Stimulated activated CD4-positive, alpha-beta T cell treated with anti-CD3 and anti-CD28 coated beads, Interleukin-4, amount 100 ng/mL, for 1 hour (primary cell): ENCODE measurements around the gene TEX19.
A peak's percentile ranks its signal among the peaks of the same experiment; 100 is the strongest.
"Not testable (repeated sequence)": the region's sequence is repeated elsewhere in the genome, so short reads cannot be mapped to it uniquely, and the experiment has no call there.

Experiments
- DNase-seq: peaks from one replicate; pipeline ENCODE4 v3.0.0-alpha.2; 2020

Gene TEX19

DNA sequence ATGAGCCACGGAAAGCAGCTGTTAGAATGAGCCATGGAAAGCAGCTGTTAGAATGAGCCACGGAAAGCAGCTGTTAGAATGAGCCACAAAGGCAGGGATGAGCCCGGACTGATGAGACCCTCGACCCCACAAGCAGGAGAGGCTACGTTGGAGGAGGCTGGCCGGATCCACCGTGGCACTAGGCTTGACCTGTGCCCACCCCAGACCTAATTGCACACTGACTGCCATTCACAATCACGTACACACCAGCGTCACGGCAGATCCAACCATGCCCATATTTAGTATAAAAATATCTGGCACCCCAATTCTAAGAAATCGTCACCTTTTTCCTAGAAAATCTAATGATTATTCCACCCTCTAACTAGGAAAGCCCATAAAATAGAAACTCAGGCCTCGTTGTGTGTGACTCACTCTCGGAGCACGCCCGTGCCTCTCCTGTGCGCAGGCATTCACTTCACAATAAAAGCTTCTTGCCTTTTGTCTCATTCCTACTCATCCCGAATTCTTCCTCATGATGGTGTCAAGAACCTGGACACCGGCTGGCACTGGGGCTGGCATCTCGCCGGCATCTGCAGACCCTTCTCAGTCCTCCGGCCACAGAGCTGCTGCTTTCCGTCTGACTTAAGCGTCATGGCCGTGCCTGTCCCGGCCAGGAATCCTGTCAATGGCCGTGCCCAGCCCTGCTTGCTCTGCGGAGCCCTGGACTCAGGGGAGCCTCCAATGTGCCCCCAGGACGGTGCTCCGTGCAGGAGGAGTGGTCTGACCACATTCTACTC, 20.0 kb upstream of the TEX19 start:
- DNase-seq: no peak

DNA sequence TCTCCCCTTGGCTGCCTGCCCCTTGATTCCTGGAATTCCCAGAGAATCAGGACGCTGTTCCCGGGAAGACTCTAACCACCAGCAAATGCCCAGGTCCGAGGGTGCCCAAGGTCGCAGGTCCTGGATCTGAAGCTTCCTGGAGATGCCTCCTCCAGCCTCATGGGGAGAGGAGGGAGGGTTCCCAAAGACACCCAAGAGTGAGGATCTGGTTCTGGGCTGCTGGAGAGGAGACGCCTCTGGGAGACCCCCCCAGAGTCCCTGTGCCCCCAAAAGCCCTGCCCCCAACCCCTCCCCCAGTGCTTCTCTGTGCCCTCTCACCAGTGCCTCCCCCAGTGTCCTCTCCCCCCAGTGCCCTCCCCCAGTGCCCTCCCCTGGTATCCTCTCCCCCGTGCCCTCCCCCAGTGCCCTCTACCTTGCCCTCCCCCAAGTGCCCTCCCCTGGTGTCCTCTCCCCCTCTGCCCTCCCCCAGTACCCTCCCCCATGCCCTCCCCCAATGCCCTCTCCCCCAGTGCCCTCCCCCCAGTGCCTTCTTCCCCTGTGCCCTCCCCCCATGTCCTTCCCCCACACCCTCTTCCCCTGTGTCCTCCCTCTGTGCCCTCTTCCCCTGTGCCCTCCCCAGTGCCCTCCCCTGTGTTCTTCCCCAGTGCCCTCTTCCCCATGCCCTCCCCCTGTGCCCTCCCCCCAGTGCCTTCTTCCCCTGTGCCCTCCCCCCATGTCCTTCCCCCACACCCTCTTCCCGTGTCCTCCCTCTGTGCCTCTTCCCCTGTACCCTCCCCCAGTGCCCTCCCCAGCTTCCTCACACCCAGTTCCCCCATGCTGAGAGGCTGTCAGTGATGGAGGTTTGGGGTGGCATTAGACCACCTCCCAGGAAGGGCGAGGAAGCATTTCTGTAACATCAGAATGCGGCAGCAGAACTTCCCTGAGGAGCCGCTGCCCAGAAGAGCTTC, 19.1 kb upstream of the TEX19 start:
- DNase-seq: no peak

DNA sequence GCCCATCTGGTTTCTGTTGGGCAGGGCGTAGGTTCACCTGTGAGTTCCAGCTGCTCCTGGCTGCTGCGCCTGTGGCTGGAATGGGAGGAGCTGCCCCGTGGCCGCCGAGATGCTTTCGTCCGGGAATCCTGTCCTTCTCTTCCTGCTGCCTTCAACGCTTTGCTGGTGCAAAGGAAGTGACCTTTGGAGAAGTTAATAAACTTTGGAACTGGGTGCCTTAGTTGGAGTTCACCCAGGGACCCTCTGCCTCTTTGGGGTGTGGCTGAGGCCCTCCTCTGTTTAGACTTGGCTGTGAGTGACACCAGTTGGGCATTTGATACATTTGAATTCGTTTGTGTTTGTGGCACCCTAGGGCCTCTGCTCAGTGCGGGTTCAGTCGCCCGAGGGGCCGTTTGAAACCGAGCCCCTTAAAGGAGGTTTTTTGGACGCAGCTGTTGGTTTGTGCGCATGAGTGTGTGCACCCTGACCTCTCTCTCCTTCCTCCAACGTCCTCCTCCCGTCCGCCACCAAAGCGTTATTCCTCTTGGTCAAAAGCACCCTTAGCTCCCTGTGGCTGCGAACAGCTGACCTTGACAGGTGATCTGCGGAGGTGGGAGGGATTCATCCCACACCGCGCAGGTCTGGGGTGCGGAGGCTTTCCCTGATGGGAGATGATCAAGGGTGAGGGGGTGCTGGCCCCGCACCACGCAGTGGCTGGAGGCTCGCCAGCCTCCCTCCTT, 16.5 kb upstream of the TEX19 start:
- DNase-seq: no peak

DNA sequence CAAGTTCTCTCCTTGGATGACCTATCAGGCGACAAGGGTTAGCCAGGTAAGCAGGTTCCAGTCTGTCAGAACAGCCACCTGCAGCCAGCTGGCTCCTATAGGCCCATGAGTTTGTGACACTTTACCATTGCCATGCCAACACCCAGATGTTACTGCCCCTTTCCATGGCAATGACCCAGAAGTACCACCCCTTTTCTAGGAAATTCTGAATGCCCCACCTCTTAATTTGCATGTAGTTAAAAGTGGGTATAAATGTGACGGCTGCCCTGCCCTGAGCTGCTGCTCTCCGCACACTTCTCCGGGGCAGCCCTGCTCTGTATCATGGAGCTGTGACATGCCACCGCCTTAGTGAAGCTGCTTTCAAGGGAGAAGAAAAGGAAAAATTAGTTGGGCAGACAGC, 15.5 kb upstream of the TEX19 start:
- no peak for DNase-seq

DNA sequence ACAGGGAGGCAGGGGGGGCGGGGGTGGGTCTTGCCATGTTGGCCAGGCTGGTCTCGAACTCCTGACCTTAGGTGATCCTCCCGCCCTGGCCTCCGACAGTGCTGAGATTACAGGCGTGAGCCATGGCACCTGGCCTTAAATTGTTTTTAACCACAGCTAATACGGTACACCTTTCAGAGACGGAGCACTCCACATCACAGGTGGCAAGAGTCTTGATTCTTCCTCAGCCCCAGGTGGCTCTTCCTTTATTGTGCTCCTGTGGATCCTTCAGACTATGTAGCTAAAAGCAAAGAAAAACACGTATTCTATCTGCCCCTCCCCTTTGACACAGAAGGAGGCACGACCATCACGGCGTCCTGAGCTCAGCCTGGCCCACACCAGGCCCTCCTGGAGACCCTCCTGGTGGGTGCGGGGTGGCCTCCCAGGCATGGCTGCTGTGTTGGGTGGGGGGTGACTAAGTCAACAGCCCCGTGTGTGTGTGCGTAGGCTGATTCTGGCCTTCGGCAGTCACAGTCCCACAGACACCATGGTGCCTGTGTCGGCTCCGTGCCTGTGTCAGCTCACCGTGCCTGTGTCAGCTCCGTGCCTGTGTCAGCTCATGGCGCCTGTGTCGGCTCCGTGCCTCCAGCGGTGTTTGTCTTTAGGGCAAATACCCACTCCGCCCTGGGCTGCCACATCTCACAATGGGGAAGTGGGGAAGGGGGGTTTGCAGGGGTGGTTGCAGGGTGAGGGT, 14.7 kb upstream of the TEX19 start:
- no peak for DNase-seq

DNA sequence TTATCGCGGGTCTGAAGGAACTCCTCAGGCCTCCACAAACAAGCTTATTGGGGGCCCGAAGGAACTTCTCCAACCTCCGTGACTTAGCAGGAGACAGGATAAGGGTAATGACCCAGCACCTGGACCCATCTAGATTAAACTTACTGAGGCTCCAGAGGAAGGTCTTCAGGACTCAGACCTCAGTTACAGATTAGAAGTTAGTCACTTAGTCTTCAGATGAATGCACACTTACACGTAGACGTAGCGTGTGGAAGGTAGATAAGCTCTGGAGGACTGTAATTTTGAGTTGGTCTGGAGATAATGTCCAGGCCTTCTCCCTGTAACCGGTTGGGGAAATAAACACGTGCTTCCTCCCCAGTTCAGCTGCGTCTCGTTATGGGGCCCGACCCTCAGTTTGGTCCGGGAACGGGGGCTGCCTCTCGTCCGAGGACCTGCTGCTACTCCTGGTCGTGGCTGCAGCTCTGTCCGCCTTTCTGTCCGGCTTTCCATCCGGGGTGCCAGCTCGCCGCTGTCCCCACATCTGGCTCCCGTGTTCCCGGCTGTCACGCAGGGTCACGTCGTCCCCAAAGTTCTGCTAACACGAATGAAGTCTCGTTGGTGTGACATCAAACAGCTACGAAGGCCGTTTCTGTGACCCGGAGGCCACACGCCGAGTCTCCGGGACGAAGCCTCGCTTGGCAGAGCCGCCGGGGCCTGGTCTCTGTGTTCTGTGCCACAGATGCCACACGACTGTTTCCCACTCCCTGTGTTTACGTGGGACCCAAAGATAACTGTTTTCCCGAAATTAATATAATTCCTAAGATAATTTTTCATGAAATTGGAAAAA, 13.7 kb upstream of the TEX19 start:
- DNase-seq: no peak

DNA sequence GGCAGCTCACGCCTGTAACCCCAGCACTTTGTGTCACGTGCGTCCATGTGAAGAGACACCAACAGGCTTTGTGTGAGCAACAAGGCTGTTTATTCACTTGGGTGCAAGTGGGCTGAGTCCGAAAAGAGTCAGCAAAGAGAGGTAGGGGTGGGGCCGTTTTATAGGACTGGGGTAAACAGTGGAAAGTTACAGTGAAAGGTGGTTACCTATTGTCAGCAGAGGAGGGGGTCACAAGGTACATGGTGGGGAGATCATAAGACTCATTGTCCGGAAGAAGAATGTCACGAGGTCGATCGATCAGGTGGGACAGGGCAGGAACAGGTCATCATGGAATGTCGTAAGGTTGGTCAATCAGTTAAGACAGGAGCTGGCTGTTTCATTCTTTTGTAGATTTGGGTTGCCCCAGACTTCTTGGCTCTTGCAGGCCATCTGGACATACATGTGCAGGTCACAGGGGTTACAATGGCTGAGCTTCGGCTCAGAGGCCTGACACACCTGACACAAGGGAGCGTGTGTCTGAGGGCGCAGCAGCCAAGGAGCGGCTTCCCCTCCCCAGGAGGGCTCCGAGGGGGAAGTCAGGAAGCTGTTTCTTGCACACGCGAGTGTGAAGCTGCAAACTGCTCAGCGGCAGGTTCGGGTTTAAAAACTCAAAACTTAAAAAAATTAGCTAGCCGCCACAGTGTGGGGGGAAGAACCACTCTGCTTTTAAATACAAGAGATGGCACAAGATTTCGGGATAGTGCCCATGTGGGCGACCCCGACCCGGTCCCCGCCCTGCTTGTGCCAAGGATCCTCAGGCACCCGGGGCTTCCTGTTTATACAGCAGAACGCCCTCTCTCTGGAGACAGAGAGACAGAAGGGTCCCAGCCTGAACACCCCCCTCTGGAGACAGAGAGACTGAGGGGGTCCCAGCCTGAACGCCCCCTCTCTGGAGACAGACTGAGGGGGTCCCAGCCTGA, 12.4 kb upstream of the TEX19 start:
- no peak for DNase-seq

DNA sequence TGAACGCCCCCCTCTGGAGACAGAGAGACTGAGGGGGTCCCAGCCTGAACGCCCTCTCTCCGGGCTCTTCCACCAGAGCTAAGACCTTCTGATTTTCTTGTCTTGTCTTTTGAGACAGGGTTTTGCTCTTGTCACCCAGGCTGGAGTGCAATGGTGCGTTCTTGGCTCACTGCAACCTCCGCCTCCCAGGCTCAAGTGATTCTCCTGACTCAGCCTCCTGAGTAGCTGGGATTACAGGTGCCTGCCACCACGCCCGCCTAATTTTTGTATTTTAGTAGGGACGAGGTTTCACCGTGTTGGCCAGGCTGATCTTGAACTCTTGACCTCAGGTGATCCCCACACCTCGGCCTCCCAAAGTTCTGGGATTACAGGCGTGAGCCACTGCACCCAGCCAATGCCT, 11.1 kb upstream of the TEX19 start:
- not testable (repeated sequence) for DNase-seq

GRCh38 chr17:82348434-82348833, 10.6 kb upstream of the TEX19 start:
- no peak for DNase-seq

GRCh38 chr17:82348866-82349265, 10.2 kb upstream of the TEX19 start:
- no peak for DNase-seq

DNA sequence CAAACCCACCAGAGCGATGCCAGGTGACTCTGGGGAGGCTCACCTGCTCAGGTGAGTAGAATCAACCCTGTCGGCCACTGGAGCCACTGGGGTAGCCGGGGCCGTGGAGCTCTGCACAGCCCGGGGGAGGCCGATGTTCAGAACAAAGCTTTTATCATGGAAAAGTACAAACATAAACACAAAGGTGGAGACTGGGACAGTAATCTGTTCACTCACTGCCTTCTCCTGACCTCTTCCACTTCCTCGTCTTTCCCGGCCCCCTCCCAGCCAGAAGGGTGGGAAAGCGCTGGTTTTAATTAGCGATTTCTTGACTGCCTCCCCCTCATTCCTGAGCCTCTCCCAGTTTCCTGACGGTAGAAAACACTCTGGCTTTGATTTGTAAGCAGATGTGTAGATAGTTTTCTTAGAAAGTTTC, 9.8 kb upstream of the TEX19 start:
- DNase-seq: no peak

DNA sequence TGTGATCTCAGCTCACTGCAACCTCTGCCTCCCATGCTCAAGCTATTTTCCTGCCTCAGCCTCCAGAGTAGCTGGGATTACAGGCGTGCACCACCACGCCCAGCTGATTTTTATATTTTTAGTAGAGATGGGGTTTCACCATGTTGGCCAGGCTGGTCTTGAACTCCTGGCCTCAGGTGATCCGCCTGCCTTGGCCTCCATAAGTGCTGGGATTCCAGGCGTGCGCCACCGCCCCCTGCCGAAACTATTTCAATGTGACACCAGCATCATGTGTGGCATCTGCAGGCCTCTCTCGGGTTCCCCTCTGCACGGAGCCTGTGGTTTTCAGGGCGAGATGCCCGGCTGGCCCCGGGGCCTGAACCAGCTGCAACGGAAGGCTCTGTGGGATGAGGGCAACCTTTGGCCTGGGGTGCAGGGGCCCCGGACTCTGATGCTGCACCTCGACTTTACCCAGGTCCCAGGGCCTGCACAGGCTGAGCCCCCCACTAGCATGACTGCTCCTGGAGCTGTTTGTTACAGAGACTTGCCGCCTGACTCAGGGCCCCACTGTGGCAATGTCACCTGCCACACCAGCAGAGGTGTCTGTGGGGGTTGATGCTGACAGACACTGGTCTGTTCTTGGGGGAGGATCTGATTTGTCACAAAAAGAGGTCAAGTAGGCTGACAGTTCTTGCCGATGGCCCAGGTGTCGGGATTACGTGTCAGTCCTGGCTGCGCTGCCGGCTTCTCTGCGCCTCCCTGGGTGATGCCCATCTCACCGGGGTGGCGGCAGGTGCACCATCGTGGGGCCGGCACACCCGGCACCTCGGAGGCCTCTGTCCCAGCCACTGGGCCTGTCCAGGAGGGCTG, 8.6 kb upstream of the TEX19 start:
- peak; percentile 54 for DNase-seq

- DNase-seq: no peak
Measured at GRCh38 chr17:82351254-82351712, 7.8 kb upstream of the TEX19 start.

DNA sequence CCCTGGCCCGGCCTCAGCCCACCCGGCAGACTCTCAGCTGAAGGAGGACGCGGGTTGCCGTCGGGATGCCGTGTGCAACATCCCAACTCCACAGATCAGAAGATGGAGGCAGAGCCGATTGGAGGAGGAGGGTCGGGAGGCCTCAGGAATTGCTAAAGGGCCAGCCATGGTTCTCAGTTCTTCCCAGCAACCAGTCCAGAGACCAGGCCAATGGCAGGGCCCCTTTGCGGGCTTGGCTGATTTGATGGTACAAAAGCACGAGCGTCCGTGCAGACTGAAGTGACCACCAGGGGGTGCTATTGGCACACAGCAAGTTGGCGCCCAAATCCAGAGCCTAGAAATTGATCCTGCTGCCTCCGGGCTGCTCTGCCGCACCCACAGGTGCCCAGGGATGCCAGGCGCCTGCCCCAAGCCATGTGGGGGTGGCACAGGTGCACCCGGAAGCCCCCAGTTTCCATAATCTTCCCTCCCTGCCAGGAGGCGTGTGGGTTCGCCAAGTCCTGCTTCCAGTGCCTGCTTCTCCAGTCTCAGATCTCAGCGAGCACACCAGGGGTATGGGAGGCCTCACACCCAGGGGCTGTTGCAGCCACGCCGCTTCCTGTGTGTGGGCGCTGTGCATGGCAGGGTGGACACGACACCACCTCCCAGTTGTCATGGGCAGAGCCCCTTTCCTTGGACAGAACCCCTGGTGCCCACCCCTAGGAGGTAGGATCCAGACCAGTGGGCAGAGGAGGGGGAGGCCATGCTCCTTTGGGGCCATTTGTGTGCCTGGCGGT, 7.1 kb upstream of the TEX19 start:
- DNase-seq: peak; percentile 77

GRCh38 chr17:82353484-82353883, 5.6 kb upstream of the TEX19 start:
- DNase-seq: no peak

- DNase-seq: no peak
Measured at GRCh38 chr17:82354804-82355308, 4.2 kb upstream of the TEX19 start.

GRCh38 chr17:82355770-82356427, 3.1 kb upstream of the TEX19 start:
- DNase-seq: no peak

DNA sequence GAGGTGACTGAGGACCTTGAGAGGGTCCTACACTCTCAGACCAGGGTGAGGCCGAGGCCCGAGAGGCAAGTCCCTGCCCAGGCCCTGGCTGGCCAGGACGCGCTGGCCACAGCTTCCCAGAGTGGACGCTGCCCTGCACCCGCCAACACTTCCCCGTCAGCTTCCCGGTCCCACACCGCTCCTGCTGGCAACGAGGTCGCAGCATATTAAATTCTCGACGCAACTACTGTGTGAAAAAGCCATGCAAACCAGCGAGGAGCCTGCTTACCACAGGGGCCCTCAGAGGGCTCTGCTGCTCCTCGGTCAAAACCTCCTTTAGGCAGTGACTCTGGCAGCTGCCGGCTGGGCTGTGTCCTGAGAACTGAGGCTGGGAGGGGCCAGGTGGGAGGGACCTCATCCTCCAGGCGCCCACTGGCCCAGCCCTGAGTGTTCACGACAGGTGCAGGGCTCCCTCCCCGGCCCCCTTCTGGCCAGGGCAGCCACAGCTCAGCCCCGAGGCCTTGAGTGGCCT, 2.1 kb upstream of the TEX19 start:
- no peak for DNase-seq
